ENCODE data around the gene ELF5.
A peak's percentile ranks its signal among the peaks of the same experiment; 100 is the strongest.

ELF5 gene

GRCh38 chr11:34438529-34439507, 74.8 kb downstream of the ELF5 start, which contains the start of gene CAT (continued):
- TF ChIP-seq ZNF19 (tag by site-specific recombination; IDR thresholded peaks at IDR 0.05; ENCODE audit: low read depth), result no peak
- TF ChIP-seq ZNF157 (tag by site-specific recombination; IDR thresholded peaks at IDR 0.05), result no peak
- 0 out of 2 replicates have a peak, but pooled peaks have one; percentile 32 for TF ChIP-seq YY2 (tag by site-specific recombination; IDR thresholded peaks at IDR 0.05)
- 0 out of 2 replicates have a peak, but pooled peaks have one; percentile 17 for TF ChIP-seq MYNN (tag by site-specific recombination; IDR thresholded peaks at IDR 0.05; ENCODE audit: borderline replicate concordance)
- TF ChIP-seq KLF16 (tag by site-specific recombination; IDR thresholded peaks at IDR 0.05), result no peak
- 0 out of 2 replicates have a peak, but pooled peaks have one; percentile 56 for TF ChIP-seq ZNF404 (tag by site-specific recombination; IDR thresholded peaks at IDR 0.05)
- no peak for TF ChIP-seq ZNF221 (tag by site-specific recombination; IDR thresholded peaks at IDR 0.05; ENCODE audit: borderline replicate concordance)
- no peak for TF ChIP-seq OVOL3 (tag by site-specific recombination; IDR thresholded peaks at IDR 0.05)
- TF ChIP-seq ZNF544 (tag by site-specific recombination; IDR thresholded peaks at IDR 0.05), result no peak
- peak; percentile 72; the same call in 1 of the 2 replicates for TF ChIP-seq ZNF394 (tag by site-specific recombination; IDR thresholded peaks at IDR 0.05; ENCODE audit: borderline replicate concordance)
- TF ChIP-seq, protein P1, sequence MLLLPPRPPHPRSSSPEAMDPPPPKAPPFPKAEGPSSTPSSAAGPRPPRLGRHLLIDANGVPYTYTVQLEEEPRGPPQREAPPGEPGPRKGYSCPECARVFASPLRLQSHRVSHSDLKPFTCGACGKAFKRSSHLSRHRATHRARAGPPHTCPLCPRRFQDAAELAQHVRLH (tag by site-specific recombination; IDR thresholded peaks at IDR 0.05), result no peak
- TF ChIP-seq, protein P2, sequence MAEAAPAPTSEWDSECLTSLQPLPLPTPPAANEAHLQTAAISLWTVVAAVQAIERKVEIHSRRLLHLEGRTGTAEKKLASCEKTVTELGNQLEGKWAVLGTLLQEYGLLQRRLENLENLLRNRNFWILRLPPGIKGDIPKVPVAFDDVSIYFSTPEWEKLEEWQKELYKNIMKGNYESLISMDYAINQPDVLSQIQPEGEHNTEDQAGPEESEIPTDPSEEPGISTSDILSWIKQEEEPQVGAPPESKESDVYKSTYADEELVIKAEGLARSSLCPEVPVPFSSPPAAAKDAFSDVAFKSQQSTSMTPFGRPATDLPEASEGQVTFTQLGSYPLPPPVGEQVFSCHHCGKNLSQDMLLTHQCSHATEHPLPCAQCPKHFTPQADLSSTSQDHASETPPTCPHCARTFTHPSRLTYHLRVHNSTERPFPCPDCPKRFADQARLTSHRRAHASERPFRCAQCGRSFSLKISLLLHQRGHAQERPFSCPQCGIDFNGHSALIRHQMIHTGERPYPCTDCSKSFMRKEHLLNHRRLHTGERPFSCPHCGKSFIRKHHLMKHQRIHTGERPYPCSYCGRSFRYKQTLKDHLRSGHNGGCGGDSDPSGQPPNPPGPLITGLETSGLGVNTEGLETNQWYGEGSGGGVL (tag by site-specific recombination; IDR thresholded peaks at IDR 0.05), result peak; percentile 82
- TF ChIP-seq ZBTB7A (tag by site-specific recombination; IDR thresholded peaks at IDR 0.05; ENCODE audit: low read depth), result no peak
- no peak for TF ChIP-seq ZNF670 (tag by site-specific recombination; IDR thresholded peaks at IDR 0.05; ENCODE audit: low read depth)
- peak; percentile 64 for TF ChIP-seq KLF10 (tag by site-specific recombination; IDR thresholded peaks at IDR 0.05)
- peak; percentile 75 for TF ChIP-seq ZNF600 (tag by site-specific recombination; IDR thresholded peaks at IDR 0.05)
- no peak for TF ChIP-seq ZNF121 (tag by site-specific recombination; IDR thresholded peaks at IDR 0.05)
- no peak for TF ChIP-seq ZNF561 (tag by site-specific recombination; IDR thresholded peaks at IDR 0.05; ENCODE audit: borderline replicate concordance)
- no peak for TF ChIP-seq ZNF184 (tag by site-specific recombination; IDR thresholded peaks at IDR 0.05)
- no peak for TF ChIP-seq HIC1 (tag by site-specific recombination; IDR thresholded peaks at IDR 0.05)
- TF ChIP-seq, protein P3, sequence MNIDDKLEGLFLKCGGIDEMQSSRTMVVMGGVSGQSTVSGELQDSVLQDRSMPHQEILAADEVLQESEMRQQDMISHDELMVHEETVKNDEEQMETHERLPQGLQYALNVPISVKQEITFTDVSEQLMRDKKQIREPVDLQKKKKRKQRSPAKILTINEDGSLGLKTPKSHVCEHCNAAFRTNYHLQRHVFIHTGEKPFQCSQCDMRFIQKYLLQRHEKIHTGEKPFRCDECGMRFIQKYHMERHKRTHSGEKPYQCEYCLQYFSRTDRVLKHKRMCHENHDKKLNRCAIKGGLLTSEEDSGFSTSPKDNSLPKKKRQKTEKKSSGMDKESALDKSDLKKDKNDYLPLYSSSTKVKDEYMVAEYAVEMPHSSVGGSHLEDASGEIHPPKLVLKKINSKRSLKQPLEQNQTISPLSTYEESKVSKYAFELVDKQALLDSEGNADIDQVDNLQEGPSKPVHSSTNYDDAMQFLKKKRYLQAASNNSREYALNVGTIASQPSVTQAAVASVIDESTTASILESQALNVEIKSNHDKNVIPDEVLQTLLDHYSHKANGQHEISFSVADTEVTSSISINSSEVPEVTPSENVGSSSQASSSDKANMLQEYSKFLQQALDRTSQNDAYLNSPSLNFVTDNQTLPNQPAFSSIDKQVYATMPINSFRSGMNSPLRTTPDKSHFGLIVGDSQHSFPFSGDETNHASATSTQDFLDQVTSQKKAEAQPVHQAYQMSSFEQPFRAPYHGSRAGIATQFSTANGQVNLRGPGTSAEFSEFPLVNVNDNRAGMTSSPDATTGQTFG (tag by site-specific recombination; IDR thresholded peaks at IDR 0.05; ENCODE audit: borderline replicate concordance), result no peak
- no peak for TF ChIP-seq GLI2 (tag by site-specific recombination; IDR thresholded peaks at IDR 0.05; ENCODE audit: borderline replicate concordance, low read depth)
- no peak for TF ChIP-seq ZFP3 (tag by site-specific recombination; IDR thresholded peaks at IDR 0.05; ENCODE audit: low read depth)
- no peak for TF ChIP-seq ZNF140 (tag by site-specific recombination; IDR thresholded peaks at IDR 0.05)
- no peak for TF ChIP-seq HOXA7 (CRISPR knock-in tag; IDR thresholded peaks at IDR 0.05; ENCODE audit: borderline replicate concordance)
- no peak for TF ChIP-seq ZFP69B (tag by site-specific recombination; IDR thresholded peaks at IDR 0.05)
- 0 out of 2 replicates have a peak, but pooled peaks have one; percentile 18 for TF ChIP-seq ZNF423 (tag by site-specific recombination; IDR thresholded peaks at IDR 0.05)
- TF ChIP-seq ZNF596 (tag by site-specific recombination; IDR thresholded peaks at IDR 0.05), result no peak
- TF ChIP-seq ZNF623 (tag by site-specific recombination; IDR thresholded peaks at IDR 0.05), result no peak
- TF ChIP-seq, protein P4, sequence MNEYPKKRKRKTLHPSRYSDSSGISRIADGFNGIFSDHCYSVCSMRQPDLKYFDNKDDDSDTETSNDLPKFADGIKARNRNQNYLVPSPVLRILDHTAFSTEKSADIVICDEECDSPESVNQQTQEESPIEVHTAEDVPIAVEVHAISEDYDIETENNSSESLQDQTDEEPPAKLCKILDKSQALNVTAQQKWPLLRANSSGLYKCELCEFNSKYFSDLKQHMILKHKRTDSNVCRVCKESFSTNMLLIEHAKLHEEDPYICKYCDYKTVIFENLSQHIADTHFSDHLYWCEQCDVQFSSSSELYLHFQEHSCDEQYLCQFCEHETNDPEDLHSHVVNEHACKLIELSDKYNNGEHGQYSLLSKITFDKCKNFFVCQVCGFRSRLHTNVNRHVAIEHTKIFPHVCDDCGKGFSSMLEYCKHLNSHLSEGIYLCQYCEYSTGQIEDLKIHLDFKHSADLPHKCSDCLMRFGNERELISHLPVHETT (tag by site-specific recombination; IDR thresholded peaks at IDR 0.05), result 0 out of 2 replicates have a peak, but pooled peaks have one; percentile 53
- no peak for TF ChIP-seq ZNF274 (IDR thresholded peaks at IDR 0.05; ENCODE audit: low read length)
- TF ChIP-seq ZNF274 (tag by site-specific recombination; IDR thresholded peaks at IDR 0.05; ENCODE audit: borderline replicate concordance), result no peak
